ENCODE results near the gene GNAS.

The GNAS gene

DNA sequence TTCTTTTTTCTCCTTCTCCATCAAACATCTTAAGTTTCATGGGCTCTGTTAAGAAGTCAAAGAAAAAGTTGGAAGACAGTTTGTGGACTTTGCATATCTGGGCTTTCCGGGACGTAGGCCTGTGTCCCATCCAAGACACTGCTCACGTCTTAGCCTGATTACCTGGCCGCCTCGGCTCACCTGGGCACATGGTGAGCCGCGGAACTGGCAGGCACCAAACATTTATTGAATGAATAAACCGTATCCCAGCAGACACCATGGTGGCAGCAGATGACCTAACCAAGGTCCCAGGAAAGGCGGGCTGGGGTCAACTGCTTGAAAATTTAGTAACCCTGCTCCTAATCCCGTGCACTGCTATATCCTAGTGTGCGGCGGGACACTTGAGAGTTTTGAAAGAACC, 35.6 kb downstream of the GNAS start:
- Histone ChIP-seq H4K20me1 (ENCODE audit: insufficient read depth, low read length, poor library complexity, severe bottlenecking) (peaks cover 7% of the 10 kb centered on the region), H3K9ac (ENCODE audit: low read depth, low read length, poor library complexity, severe bottlenecking) (peak overlapping the region; percentile 81), H3K27me3 (ENCODE audit: insufficient read depth, low read length, poor library complexity, severe bottlenecking) (no peaks in the 10 kb centered on the region), H3K36me3 (ENCODE audit: insufficient read depth, low read length) (no peaks in the 10 kb centered on the region), H3F3A (ENCODE audit: low read depth) (no peaks in the 10 kb centered on the region; the same call in 1 of the 2 replicates), H2AFZ (ENCODE audit: low read length) (peak overlapping the region; percentile 81; the same call in 1 of the 2 replicates), H3K79me2 (ENCODE audit: insufficient read depth, low read length) (peaks cover 32% of the 10 kb centered on the region), H3K4me2 (ENCODE audit: low read depth, low read length, poor library complexity, severe bottlenecking) (peak overlapping the region; percentile 76), H3K4me1 (ENCODE audit: insufficient read depth, low read length, poor library complexity, severe bottlenecking) (peaks cover 13% of the 10 kb centered on the region), H3K9me3 (ENCODE audit: insufficient read depth, low read depth, low read length) (0 out of 2 replicates have a peak, but pooled peaks cover 3% of the 10 kb centered on the region), H3K4me3 (ENCODE audit: low read length, poor library complexity, severe bottlenecking) (peak overlapping the region; percentile 74), H3K9me2 (replicated peaks; ENCODE audit: low read depth, low read length) (no peaks in the 10 kb centered on the region)
- no peak for TF ChIP-seq EZH2phosphoT487 (IDR thresholded peaks at IDR 0.05; ENCODE audit: borderline replicate concordance)
- TF ChIP-seq CTCF (conservative IDR thresholded peaks at IDR 0.05; ENCODE audit: low read length), result no peak

DNA sequence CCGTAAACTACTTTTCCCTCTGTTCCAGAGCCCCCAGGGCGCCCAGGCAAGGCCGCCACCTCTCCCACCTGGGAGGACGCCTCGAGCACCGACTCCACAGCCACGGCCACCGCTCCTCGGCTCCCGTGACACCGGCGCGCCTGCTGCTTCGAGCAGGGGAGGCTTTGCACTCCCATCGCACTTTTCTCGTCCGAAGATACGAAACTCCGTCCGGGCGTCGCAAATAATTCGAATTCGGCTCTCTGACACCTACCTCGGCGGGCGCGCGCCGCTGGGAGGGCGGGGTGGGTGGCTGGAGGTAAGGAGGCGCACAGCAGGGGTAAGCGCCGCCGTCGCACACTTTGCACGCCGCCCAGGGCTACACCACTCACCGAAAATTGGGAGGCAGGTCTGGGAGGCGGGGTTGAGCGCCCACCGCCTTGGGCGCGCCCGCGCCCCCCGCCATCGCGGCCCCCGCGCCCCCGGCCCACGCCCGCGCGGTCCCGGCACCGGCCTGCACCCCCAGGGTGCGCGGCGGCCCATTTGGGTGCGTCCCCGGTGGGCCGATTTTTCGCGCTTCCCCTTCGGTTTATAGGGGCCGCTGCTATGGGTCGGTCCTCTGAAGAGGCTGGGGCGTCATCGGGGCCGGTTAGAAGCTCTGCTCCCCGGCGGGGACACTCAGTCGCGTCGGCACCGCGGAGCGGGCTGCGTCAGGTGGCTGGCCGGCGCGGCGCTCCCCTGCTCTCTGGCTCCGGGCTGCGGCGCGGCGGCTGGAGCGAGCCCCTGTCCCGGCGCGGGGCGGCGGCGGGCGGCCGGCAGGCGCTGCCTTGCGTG, 36.2 kb downstream of the GNAS start:
- Histone ChIP-seq H3K4me1 (ENCODE audit: insufficient read depth, low read length, poor library complexity, severe bottlenecking) (peaks cover 20% of the 10 kb centered on the region), H3K4me3 (ENCODE audit: low read length, poor library complexity, severe bottlenecking) (peak overlapping the region; percentile 74), H4K20me1 (ENCODE audit: insufficient read depth, low read length, poor library complexity, severe bottlenecking) (peaks cover 13% of the 10 kb centered on the region), H3F3A (ENCODE audit: low read depth) (no peaks in the 10 kb centered on the region; the same call in 1 of the 2 replicates), H3K79me2 (ENCODE audit: insufficient read depth, low read length) (peaks cover 38% of the 10 kb centered on the region), H3K36me3 (ENCODE audit: insufficient read depth, low read length) (no peaks in the 10 kb centered on the region), H3K9me2 (replicated peaks; ENCODE audit: low read depth, low read length) (no peaks in the 10 kb centered on the region), H3K4me2 (ENCODE audit: low read depth, low read length, poor library complexity, severe bottlenecking) (peak overlapping the region; percentile 76), H3K27me3 (ENCODE audit: insufficient read depth, low read length, poor library complexity, severe bottlenecking) (no peaks in the 10 kb centered on the region), H2AFZ (ENCODE audit: low read length) (peak overlapping the region; percentile 81; the same call in 1 of the 2 replicates), H3K9me3 (ENCODE audit: insufficient read depth, low read depth, low read length) (0 out of 2 replicates have a peak, but pooled peaks cover 3% of the 10 kb centered on the region), H3K9ac (ENCODE audit: low read depth, low read length, poor library complexity, severe bottlenecking) (peak overlapping the region; percentile 85)
- TF ChIP-seq EZH2phosphoT487 (IDR thresholded peaks at IDR 0.05; ENCODE audit: borderline replicate concordance) (no peak), CTCF (conservative IDR thresholded peaks at IDR 0.05; ENCODE audit: low read length) (no peak)

DNA sequence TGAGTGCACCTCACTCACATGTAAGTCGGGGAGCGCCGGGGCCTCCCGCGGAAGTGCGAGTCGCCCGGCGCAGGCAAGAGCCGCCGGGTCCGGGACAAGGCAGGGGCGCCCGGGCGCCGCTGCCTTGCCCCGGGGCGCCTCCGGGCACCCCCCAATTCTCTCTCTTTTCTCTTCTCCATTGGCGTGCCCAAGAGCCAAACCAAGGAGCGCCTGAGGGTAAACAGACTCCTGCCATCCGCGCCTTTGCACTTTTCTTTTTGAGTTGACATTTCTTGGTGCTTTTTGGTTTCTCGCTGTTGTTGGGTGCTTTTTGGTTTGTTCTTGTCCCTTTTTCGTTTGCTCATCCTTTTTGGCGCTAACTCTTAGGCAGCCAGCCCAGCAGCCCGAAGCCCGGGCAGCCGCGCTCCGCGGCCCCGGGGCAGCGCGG, 36.8 kb downstream of the GNAS start:
- H3F3A ChIP-seq (ENCODE audit: low read depth), result no peaks in the 10 kb centered on the region; the same call in 1 of the 2 replicates
- H3K4me2 ChIP-seq (ENCODE audit: low read depth, low read length, poor library complexity, severe bottlenecking), result peak overlapping the region; percentile 69
- peaks cover 26% of the 10 kb centered on the region for H3K4me1 ChIP-seq (ENCODE audit: insufficient read depth, low read length, poor library complexity, severe bottlenecking)
- no peaks in the 10 kb centered on the region for H3K9me2 ChIP-seq (replicated peaks; ENCODE audit: low read depth, low read length)
- no peaks in the 10 kb centered on the region for H3K27me3 ChIP-seq (ENCODE audit: insufficient read depth, low read length, poor library complexity, severe bottlenecking)
- H3K79me2 ChIP-seq (ENCODE audit: insufficient read depth, low read length), result peaks cover 45% of the 10 kb centered on the region
- H3K9ac ChIP-seq (ENCODE audit: low read depth, low read length, poor library complexity, severe bottlenecking), result peak overlapping the region; percentile 85
- TF ChIP-seq EZH2phosphoT487 (IDR thresholded peaks at IDR 0.05; ENCODE audit: borderline replicate concordance) (no peak), CTCF (conservative IDR thresholded peaks at IDR 0.05; ENCODE audit: low read length) (no peak)
- 0 out of 2 replicates have a peak, but pooled peaks cover 3% of the 10 kb centered on the region for H3K9me3 ChIP-seq (ENCODE audit: insufficient read depth, low read depth, low read length)
- peak overlapping the region; percentile 74 for H3K4me3 ChIP-seq (ENCODE audit: low read length, poor library complexity, severe bottlenecking)
- H2AFZ ChIP-seq (ENCODE audit: low read length), result no peak overlapping the region
- H3K36me3 ChIP-seq (ENCODE audit: insufficient read depth, low read length), result no peaks in the 10 kb centered on the region
- H4K20me1 ChIP-seq (ENCODE audit: insufficient read depth, low read length, poor library complexity, severe bottlenecking), result peaks cover 19% of the 10 kb centered on the region
